Amniotic epithelial cell (primary cell): ENCODE measurements around the gene NELL1.

ENCODE experiments used
- DNase-seq: peaks from one replicate; pipeline ENCODE4 v3.0.0-alpha.2; 2010; ENCODE audit warnings: low read depth

Gene NELL1

DNA sequence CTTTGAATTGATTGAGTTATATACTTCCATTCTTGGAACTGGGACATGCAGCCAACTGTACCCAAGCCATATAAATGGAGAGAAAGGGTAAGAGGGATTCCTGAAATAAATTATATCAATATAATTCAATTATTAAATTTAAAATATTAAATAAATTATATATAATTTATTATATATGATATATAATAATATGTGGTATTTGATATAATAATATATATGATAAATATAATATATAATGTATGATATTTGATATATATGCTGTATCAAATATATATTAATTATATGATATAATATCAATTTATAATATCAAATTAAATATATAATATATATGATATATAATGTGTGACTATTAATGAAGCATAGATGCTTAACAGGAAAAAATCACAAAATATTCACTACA is 677.0 kb downstream of the NELL1 start:
- no peak for DNase-seq

DNA sequence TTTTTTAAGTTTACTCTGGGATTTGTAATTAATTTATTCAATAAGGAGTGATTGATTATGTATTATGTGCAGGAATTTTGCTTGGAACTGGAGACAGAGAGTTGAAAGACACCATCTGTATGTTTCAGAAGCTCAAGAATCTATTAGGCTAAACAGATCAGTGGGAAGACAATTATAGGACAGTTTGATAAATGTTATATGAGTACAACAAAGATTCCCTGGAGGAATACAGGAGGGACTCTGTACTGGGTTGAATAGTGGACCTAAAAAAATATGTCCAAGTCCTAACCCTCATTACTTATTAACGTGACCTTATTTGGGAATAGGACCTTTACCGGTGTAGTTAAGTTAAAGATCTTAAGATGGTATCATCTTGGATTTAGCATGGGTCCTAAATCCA is 681.2 kb downstream of the NELL1 start:
- no peak for DNase-seq

DNA sequence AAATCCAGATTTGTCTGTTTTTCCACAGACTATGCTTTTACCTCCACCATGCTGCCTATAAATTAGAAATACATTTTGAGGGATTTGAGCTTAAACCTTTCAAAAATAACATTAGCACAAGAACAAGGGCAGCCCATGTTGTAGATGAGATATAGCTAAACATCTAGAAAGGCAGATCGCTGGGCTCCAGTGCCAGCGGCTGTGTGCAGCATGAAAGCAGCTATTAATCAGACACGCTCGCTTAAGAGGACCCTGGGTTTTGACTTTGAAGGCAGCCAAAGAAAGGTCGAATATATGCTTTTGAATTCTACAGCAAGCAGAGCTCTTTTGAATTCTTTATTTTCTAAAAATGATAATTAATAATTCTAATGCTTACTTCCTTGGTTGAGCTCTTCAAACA is 684.0 kb downstream of the NELL1 start:
- DNase-seq = no peak

DNA sequence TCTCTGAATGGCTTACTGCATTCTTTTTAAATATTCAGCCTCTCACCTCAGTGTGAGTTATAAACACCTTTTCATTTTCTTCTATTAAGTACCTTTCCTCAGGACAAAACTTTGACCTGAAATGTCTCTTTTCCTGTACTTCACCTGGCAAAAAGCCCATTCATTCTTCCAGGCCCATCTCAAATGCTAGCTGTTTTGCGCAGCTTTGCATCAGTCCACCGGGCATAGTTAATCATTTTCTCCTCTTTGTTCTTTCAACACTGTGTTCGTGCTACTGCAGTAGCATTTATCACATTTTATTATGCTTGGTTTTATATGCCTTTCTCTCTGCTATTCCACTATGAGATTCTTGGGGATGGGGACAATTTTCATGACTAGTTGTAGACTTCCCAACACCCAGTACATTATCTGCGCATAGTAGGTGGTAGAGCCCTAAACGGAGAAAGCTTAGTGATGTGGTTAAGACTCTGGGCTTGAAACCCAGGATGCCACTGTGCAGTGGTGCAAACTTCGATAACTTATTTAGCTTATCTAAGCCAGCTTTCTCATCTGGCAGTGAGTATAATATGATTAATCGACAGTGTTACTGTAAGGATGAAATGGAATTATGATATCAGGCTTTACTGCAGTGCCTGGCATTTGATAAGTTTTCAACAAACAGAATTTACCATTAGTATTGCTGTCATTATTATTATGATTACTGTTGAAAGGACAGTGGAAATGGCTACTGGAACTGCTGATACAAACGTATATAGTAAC is 695.7 kb downstream of the NELL1 start:
- no peak for DNase-seq

DNA sequence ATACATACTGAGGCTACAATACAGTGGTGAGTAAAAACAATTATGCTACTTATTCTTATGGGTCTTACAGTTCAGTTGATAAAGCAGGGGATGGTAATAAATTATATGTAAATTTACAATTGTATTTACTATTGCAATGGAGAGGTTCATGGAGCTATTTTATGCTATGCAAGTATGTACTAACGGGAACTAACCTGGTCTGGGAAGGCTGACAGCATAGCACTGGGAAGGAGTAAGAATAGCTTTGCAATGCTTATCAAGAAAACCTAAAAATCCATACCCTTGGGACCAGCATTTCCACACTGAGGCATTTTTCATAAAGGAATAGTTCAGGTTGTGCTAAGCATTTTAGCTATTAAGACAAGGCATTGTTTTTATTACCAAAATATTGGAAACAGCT is 700.6 kb downstream of the NELL1 start:
- no peak for DNase-seq

DNA sequence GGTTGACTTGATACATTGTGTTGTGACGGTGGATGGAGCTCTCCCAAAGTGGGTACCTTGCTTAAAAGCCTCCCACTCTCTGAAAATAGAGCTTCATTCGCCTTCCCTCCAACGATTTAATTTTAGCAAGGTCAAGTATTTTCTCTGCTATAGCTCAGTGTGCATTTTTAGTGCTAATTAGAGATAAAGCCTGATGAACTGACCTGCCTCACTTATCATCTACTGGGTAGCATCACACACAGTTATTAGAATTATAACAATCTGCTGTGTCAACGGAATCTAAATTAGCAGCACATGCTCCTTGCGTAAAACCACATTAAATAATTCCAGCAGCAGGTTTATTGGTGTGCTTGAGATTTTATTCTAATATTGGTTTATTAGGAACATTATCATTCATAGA is 701.7 kb downstream of the NELL1 start:
- DNase-seq = no peak

DNA sequence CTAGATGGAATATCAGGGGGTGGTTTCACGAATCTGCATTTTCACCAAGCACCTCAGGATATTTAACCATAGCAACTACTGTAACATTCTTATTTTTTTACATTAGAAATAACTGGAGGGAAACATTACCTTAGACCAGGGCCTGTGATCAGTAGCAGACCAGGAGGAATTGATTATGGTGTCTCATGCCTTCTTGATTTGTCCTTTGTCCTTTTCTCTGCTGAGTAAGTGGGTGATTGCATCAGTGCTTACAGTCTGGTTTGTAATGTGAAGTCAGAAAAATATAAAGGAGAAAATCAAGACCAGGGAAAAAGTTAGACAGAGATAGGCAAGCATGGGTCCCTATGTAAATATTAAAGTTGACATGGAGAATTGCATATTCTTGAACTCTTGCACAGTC is 703.3 kb downstream of the NELL1 start:
- no peak for DNase-seq

DNA sequence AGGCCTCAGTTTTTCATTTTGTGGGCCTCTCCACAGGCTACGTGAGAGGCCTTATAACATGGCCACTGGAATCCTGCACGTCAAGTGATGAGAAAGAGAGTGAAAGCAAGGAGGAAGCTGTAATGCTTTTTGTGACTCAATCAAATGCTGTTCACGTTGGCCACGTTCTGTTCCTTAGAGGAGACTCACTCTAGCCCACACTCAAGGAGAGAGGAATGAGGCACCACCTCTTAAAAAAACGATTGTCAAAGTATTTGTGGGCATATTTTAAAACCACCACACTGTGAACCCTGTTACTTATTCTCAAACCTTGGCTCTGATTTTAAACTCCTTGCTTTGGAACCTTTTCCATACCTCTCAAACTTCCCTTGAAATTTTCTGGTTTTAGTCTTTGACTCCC is 705.0 kb downstream of the NELL1 start:
- DNase-seq = no peak

DNA sequence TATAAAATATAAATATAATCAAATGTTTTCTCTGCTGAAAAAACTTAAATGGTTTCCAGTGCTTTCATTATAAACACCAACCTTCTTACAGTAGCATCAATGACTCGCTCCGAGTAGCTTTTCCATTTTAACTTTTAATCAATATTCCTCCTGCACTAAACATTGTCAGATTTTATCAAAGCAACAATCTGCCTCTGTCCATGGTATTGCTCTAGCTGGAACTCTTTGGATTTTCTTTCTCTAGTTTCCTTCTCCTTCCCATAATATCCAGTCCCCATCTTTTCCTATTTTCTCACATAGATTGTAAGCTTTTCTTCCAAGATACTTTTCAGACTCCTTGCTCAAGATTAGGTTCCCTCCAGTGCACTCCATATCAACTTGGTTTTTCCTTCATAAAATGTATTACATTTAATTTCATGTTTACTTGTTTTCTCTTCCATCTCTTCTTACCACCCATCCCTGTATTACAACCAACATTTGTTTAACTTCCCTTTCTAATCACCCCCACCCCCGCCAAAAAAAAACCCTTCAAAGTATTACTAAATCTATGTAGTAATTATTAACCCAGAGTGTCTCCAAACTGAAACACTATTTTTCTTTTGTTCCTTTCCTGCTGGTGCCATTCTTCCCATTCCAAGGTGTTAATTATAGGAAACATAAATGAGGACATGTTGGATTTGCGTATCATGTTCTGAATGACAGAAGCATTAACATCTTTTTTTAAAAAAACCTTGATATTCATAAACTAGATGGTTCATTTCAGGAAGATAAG is 716.5 kb downstream of the NELL1 start:
- no peak for DNase-seq

DNA sequence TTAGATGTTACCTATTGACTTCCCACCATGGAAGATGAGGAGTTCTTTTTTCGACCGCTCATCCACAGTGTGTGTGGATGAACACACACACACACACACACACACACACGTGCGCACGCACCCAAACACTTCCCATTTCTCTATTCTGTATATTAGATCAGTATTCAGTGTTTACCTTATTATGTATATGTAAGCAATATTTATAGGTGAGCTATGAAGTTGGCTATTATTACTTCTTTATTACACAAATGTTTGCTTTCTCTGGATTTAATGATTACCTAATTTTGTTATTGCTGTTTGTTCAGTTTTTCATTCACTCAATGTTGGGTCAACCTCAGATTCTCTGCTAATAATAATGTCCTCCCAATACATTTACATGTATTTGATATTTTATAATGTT is 721.0 kb downstream of the NELL1 start:
- DNase-seq = no peak

DNA sequence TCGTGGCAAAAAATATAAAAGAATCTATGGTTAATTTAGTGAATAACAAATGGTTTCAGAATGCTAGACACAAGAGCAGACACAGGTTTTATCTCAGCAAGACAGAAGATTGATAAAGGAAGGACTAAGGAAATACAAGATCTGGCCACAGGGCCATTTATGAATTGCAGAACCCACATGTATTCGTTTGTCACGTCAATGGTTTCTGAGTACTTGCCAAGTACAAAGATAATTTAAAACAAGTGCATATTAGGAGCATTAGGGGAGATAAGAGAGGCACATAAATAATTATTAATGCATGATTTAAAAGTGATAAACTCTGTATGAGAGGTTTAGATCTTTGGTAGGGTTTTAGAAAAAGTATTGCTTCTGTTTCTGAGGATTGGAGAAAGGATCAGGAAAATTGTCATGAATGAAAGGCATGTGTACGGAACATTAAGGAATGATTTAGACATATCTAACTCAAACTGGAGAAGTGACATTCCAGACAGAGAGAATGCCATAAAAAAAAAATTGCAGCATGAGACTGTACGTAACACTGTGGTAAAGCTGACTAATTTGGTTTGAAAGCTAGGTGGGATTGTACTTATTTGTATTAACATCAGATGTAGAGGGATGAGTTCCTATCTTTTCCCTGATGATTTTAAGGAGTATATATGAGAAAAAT is 727.1 kb downstream of the NELL1 start:
- no peak for DNase-seq

DNA sequence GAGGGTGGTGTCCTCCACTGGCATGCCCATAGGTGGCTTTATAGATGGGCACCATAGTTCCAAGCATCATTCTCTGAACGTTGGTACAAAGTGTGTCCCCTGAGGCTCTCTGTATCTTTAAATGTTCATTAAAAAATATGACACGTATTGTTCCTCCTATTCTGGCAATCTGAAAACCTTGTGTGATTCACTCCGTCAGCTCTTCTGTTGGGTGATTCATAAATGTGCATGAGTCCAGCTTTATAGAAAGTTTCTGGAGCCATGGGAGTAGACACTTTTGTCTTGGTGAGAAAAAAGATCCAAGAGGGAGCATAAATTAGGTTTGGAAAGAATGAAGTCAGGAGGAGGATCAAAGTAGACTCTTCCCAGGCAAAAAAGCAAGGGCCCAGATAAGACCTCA is 728.8 kb downstream of the NELL1 start:
- no peak for DNase-seq

DNA sequence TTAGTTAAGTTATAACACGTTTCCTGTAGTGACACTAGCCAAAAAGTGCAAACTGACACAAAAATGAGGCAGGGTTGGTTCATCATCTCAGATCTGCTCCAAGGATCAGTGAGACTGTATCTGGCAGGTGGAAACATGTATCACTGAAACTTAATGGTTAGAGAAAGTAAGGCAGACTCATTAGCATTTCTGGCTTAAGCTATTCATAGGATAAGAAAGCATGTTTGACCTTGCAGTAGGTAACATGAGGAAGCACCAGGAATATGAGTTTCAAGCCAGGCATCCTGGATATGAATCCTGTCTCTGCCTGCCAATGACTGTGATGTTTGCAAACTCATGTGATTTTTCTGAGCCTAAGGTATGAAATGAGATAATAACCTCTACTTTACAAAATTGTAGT is 732.1 kb downstream of the NELL1 start:
- DNase-seq = no peak

DNA sequence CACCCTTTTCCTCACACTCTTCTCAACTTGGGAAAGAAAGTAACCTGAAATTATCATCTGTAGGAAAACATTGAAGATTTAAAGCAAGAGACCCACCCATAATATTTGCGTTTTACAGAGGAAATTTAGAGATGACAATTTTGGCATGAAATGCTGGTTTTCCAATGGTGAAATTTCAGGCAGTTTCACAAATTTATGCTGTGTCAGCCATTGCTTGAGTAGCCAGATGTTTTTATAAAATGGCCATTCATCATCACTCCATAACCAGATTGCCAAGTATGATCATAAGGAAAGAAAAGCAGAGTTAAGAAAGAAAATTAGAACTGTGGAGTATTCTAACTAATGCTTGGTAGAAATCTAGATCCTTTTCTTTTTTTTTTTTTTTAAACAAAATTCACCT is 732.9 kb downstream of the NELL1 start:
- no peak for DNase-seq

DNA sequence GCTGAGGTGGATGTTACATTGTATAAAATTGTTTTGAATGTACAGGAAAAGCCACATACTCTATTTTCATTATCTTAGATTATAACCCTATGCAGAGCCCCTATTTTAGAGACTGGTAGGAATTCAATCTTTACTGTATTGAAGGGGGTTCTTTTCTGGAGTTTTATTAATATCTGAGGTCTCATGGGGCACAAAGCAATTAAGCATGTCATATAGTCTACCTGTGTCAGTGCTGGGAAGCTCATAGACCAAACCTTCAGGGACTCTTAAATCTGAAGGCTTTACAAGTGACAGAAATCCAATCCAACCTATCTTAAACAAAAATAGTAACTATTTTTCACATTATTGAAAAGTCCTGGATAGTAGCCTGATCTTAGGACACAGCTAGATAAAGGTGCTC is 733.7 kb downstream of the NELL1 start:
- DNase-seq = no peak

DNA sequence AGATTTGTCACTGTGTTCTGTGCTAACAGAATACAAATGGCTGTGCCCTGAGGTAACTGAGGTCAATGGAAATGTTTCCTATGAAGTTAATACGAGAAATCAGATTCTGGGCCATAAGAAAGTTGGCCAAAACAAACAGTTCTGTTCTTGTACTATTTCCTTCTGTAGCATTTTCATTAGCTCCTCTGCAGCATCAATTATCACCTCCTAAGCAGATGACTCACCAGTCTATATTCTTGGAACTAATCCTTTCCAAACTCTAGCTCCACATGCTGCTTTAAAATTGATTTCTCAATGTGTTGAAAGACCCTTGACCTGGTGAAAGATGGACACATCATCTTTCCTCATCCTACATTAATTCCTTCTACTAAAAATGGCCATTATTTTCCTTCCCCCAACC is 736.0 kb downstream of the NELL1 start:
- no peak for DNase-seq

DNA sequence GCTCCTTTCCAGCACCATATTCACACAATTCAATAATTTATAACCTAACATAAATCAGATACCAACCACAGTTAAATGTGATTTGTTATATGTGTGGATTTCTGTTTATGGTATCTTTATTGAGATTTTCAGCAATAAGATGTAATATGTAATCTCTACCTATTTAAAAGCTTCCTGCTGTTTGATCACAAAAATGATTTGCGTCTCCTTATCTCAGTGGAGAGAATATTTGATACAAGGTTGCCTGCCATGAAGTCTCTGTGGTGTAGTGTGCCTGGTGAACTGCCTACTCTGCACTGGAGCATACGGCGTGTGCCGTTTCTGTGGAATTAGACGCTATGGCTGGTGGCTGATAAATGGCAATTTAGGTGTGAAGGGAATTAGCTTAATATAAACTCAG is 741.1 kb downstream of the NELL1 start:
- no peak for DNase-seq

DNA sequence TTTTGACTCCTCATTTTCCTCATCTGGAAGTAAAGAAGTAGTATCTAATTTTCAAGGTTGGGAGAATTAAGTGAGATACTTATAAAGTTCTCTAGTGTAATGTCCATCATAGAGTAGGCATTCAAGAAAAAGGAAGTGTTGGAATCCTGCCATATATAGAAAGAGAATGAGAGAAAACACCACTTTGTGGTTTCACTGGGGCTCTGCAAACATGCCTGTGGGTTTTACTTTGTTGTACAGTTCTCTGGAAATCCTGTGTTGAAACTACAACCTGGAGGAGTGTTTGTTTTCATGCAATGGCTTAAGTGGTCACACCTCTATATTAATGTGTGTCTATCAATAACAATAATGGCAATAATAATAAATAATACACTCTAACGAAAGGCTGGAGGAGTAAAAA is 741.7 kb downstream of the NELL1 start:
- DNase-seq = no peak

DNA sequence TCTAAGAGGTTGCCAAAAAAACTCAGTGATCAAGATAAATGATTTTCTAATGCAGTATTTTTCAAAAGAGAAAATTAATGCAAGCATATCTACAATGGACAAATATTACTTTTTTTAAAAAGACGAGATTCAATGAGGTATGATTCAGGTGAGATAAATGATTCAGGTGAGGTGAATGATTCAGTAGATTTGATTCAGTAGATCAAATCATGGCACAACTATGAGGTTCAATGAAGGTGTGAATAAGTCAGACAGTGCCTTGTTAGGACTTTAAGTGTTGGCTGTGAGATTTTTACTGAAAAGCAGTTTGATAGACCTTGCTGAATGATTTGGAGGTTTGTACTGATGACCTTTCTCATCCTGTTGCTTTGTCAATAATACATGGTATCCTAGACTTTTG is 742.2 kb downstream of the NELL1 start:
- no peak for DNase-seq

DNA sequence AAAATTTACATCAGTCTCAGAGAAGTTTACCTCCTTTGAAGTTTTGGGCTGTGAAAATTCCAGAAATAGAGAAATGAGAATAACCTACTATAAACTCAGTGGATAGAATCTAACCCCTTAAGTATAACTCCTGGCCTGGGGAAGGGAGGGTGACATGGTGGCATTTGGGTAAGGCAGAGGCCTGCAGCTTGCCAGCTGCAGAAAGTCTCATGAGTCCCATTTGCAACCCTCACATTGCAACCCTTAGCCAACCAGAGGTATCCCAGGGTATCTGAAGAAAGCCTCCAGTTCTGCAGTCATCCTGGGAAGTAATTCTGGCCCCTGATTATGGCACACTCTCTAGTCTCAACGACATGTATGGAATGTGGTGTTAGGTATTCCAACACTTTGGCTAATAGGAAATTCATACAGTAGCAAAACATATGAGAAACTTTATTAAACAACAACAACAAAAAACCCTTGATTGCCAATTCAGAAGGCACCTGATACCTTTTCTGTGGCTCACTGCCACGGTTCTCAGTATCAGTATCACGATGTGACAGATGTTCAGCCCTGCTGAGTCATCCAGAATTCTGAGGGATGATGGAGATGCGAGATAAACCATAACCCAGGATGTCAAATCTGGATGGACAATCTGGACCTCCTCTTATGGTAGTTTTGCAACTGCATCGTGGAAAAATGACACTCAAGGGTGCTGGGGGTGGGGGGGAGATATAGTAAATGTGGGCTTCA is 743.4 kb downstream of the NELL1 start:
- DNase-seq = no peak

DNA sequence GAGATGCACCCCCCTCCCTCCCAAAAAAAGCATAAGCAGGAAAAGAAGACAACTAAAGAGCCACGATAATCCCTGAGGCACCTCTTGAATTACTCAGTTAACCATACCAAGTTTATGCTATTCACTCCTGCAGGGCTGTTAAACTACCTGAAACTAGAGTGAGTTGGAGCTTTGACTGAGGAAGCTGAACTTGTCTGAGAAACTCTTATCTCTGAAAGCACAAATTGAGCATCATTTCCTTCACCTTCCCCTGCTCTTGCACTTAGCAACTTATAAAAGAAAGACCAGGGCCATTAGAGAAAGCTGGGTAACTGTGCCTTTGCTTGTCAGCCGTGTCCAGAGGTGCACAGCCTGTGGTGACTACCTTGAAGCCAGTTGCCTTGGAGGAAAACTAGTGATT is 745.6 kb downstream of the NELL1 start:
- DNase-seq = no peak

DNA sequence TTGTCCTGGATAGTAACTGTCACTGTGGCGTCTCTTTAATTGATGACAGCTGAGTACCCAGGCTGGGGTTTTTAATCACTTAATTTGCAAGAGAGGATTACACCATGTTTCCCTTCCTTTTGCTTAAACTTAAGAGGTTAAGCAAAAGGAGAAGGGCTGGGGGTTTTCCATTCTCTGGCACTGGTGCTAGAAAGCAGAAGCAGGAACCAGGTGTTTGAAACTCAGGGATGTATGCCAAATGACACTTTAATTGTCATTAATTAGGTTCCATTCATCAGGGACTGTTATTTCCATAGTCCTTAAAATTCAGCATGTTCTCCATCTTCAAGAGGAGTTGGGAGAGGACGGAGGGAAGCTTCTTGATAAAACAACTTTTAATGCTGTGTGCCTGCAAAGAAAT is 746.2 kb downstream of the NELL1 start:
- no peak for DNase-seq
